Right lobe of liver (tissue), 6 donors: ENCODE results near the gene DHDDS. TPM values are rescaled to one million over a fixed set of nuclear protein-coding genes. Genes with fewer than 3 reads are reported as not detected.

Source experiments
- ATAC-seq, 4 donors: fragments of 200-7000 bp; cut with Tn5 transposase; one replicate each; pipeline ENCODE4 v1.9.1; 2020; ENCODE audit warnings: mild to moderate bottlenecking in 4 of 4, moderate library complexity in 4 of 4
- DNase-seq, 3 donors: peaks; one replicate each; pipeline ENCODE4 v3.0.0-alpha.2; 2020
- H3K27ac ChIP-seq, 3 donors: fragments of 200-600 bp; one replicate each; pipeline ENCODE4 v1.8.0; 2022
- H3K27me3 ChIP-seq, 2 donors: fragments of 200-600 bp; one replicate each; pipeline ENCODE4 v1.8.0; 2022
- H3K36me3 ChIP-seq, 4 donors: fragments of 200-600 bp; sonication (generic) in 1 of 4; one replicate each; pipeline versions ENCODE4 v1.5.1 to v1.8.0; 2017 to 2022; ENCODE audit warnings: control low read depth in 1 of 4
- H3K4me1 ChIP-seq, 4 donors: fragments of 200-600 bp; sonication (generic) in 1 of 4; one replicate each; pipeline versions ENCODE4 v1.5.1 to v1.8.0; 2017 to 2022; ENCODE audit warnings: control low read depth in 1 of 4
- H3K4me3 ChIP-seq, 3 donors: fragments of 200-600 bp; one replicate each; pipeline ENCODE4 v1.8.0; 2022
- H3K9me3 ChIP-seq, 4 donors: fragments of 200-600 bp; sonication (generic) in 1 of 4; one replicate each; pipeline versions ENCODE4 v1.5.1 to v1.8.0; 2017 to 2022; ENCODE audit warnings: control low read depth in 1 of 4
- CTCF ChIP-seq, 4 donors: fragments of 200-600 bp in 3 of 4; fragments of 450-650 bp in 1 of 4; IDR thresholded peaks; one replicate each; pipeline versions ENCODE4 v1.5.1 to v1.8.0; 2016 to 2022; ENCODE audit warnings: antibody characterized with exemption in 4 of 4, mild to moderate bottlenecking in 2 of 4
- POLR2A ChIP-seq: fragments of 450-650 bp; IDR thresholded peaks from one replicate; pipeline ENCODE4 v1.6.1; 2017; ENCODE audit warnings: antibody characterized with exemption, mild to moderate bottlenecking
- WGBS: methylation state at CpG from one replicate; pipeline ENCODE4 v1.1.6; 2018; ENCODE audit warnings: low coverage, low lambda C conversion rate; ENCODE audit not compliant: insufficient coverage; ENCODE audit errors: missing lambda C conversion rate; 5-methylcytosine and 5-hydroxymethylcytosine counted together
- intact Hi-C, 2 donors: fragments of 100-400 bp; cut with DNase I; formaldehyde crosslinking; loops; one replicate each; pipeline versions ENCODE4 v1.11.2 to v1.14.1; 2022
- total RNA-seq, 6 experiments: library from RNA; depleted of rRNA in 2 of 6; stranded (reverse); fragments of >200 nt in 2 of 6; fragmentation: NEBNext Ultra II Directional in 3 of 6; extraction: Animal tissue kit (Norgen Biotek cat#: 25700) in 3 of 6; gene quantifications; one replicate each; pipeline versions ENCODE4 v1.1.0 to v1.2.4, GENCODE V29; 2016 to 2023
- donor health status: DM: no; HTN: yes; CAD: no.
- donor health status: DM: no; HTN: no; CAD: no.
- donor health status: DM: no; HTN: no; CAD: no.
- donor health status: DM: no; HTN: yes; CAD: no.
- donor health status: DM: no; HTN: yes; CAD: no.

DHDDS gene
- total RNA-seq, 6 experiments from 2014 or later, result 20.0 to 48.6 (median 24.9) TPM

- no peaks in the 10 kb centered on the region for H3K27me3 ChIP-seq
- intact Hi-C loops, result no loop called here
- ATAC-seq (no peak), DNase-seq (no peak)
- 80% methylated on average over 2 of the region's 3 CpGs for WGBS
- no peak for TF ChIP-seq POLR2A
- no peak for TF ChIP-seq CTCF (IDR thresholded peaks at IDR 0.05)
- no peak overlapping the region for H3K27ac ChIP-seq
- H3K9me3 ChIP-seq, result no peaks in the 10 kb centered on the region
- no peak overlapping the region for H3K4me3 ChIP-seq
- peaks cover 0 to 25% (median 7%) of the 10 kb centered on the region in 4 donors for H3K36me3 ChIP-seq
- no peaks in the 10 kb centered on the region for H3K4me1 ChIP-seq
These were observed 27.5 kb downstream of the DHDDS start for GRCh38 chr1:26459573-26460031.

GRCh38 chr1:26468911-26469310 lies 36.8 kb downstream of the DHDDS start:
- ATAC-seq, result no peak
- Histone ChIP-seq H3K4me3 (no peak overlapping the region), H3K9me3 (no peaks in the 10 kb centered on the region), H3K36me3 (peaks cover 0 to 40% (median 4%) of the 10 kb centered on the region in 4 donors), H3K4me1 (peaks cover 0 to 24% (median 3%) of the 10 kb centered on the region in 4 donors), H3K27me3 (no peaks in the 10 kb centered on the region), H3K27ac (no peak overlapping the region)
- intact Hi-C loops, result no loop called here
- DNase-seq, result peak in 2 of 3 donors; percentile 48 to 51
- TF ChIP-seq CTCF (IDR thresholded peaks at IDR 0.05), result no peak
- TF ChIP-seq POLR2A, result no peak
- WGBS, result 60% methylated on average over 1 of the region's 10 CpGs

GRCh38 chr1:26469558-26469957 lies 37.4 kb downstream of the DHDDS start:
- no CpG with 5 or more reads among the region's 5 CpGs for WGBS
- TF ChIP-seq POLR2A (no peak), CTCF (IDR thresholded peaks at IDR 0.05) (no peak)
- DNase-seq (no peak), ATAC-seq (no peak)
- no peak overlapping the region for H3K4me3 ChIP-seq
- H3K36me3 ChIP-seq, result peaks cover 0 to 41% (median 4%) of the 10 kb centered on the region in 4 donors
- H3K9me3 ChIP-seq, result no peaks in the 10 kb centered on the region
- H3K27ac ChIP-seq, result no peak overlapping the region
- peaks cover 0 to 29% (median 4%) of the 10 kb centered on the region in 4 donors for H3K4me1 ChIP-seq
- no peaks in the 10 kb centered on the region for H3K27me3 ChIP-seq
- intact Hi-C loops, result no loop called here

GRCh38 chr1:26470878-26471497 lies 38.9 kb downstream of the DHDDS start:
- 51% methylated on average over 9 of the region's 14 CpGs for WGBS
- Histone ChIP-seq H3K4me3 (peak overlapping the region in 2 of 3 donors; percentile 87 to 99), H3K27ac (no peak overlapping the region), H3K27me3 (no peaks in the 10 kb centered on the region), H3K9me3 (no peaks in the 10 kb centered on the region), H3K4me1 (peaks cover 0 to 34% (median 4%) of the 10 kb centered on the region in 4 donors), H3K36me3 (peaks cover 0 to 35% (median 4%) of the 10 kb centered on the region in 4 donors)
- intact Hi-C loops, result no loop called here
- no peak for DNase-seq
- TF ChIP-seq CTCF (IDR thresholded peaks at IDR 0.05), result no peak
- no peak for TF ChIP-seq POLR2A
- no peak for ATAC-seq
